SK-N-SH (cell line): ENCODE measurements around the gene OXA1L.

Experiments used
- EP300 ChIP-seq, 2 experiments: IDR thresholded peaks; 2 replicates each; pipeline versions ENCODE4 v1.4.0 to v1.6.1; 2012; ENCODE audit warnings: borderline replicate concordance in 1 of 2, low read depth in 1 of 2, low read length in 1 of 2
- GABPA ChIP-seq: IDR thresholded peaks from 2 replicates; pipeline ENCODE4 v1.4.0; 2012; ENCODE audit warnings: low read depth, mild to moderate bottlenecking
- GATA2 ChIP-seq: sonication (generic); formaldehyde crosslinking; IDR thresholded peaks from 2 replicates; pipeline ENCODE4 v1.5.0; 2020; ENCODE audit warnings: mild to moderate bottlenecking, missing genetic modification reagents
- MAX ChIP-seq: IDR thresholded peaks from 2 replicates; pipeline ENCODE4 v1.4.0; 2012; ENCODE audit warnings: low read depth
- NFIC ChIP-seq: IDR thresholded peaks from 2 replicates; pipeline ENCODE4 v1.4.0; 2012; ENCODE audit warnings: borderline replicate concordance
- NRF1 ChIP-seq: IDR thresholded peaks from 2 replicates; pipeline ENCODE4 v1.6.1; 2012; ENCODE audit warnings: low read depth, mild to moderate bottlenecking, low read length
- POLR2AphosphoS5 ChIP-seq: IDR thresholded peaks from 2 replicates; pipeline ENCODE4 v1.6.1; 2012; ENCODE audit warnings: low read depth, low read length
- RAD21 ChIP-seq: IDR thresholded peaks from 2 replicates; pipeline ENCODE4 v1.6.1; 2012; ENCODE audit warnings: mild to moderate bottlenecking, low read length
- SMC3 ChIP-seq: IDR thresholded peaks from 2 replicates; pipeline ENCODE4 v1.6.1; 2012; ENCODE audit warnings: low read depth, low read length, improper control_type of control experiment
- TAF1 ChIP-seq: IDR thresholded peaks from 2 replicates; pipeline ENCODE4 v1.6.1; 2012; ENCODE audit warnings: low read depth, mild to moderate bottlenecking, low read length, moderate library complexity, borderline replicate concordance
- TCF12 ChIP-seq: IDR thresholded peaks from 2 replicates; pipeline ENCODE4 v1.4.0; 2012
- ZBTB33 ChIP-seq: IDR thresholded peaks from 2 replicates; pipeline ENCODE4 v1.4.0; 2012; ENCODE audit warnings: low read depth, borderline replicate concordance
- TF ChIP-seq, protein P1 (sequence below): fragments of 200-600 bp; sonication (generic); IDR thresholded peaks from 2 replicates; pipeline ENCODE4 v1.6.1; 2017; ENCODE audit warnings: antibody characterized with exemption, mild to moderate bottlenecking, moderate library complexity
- TF ChIP-seq, protein P2 (sequence below): fragments of 150-350 bp; IDR thresholded peaks from 2 replicates; pipeline ENCODE4 v1.6.1; 2017; ENCODE audit warnings: antibody characterized with exemption, low read length, low read depth, borderline replicate concordance

GRCh38 chr14:22814941-22815713 lies 48.6 kb downstream of the OXA1L start, which contains the start of gene SLC7A7:
- no peak for TF ChIP-seq NRF1
- no peak for TF ChIP-seq SMC3
- no peak for TF ChIP-seq POLR2AphosphoS5
- TF ChIP-seq, protein P1, sequence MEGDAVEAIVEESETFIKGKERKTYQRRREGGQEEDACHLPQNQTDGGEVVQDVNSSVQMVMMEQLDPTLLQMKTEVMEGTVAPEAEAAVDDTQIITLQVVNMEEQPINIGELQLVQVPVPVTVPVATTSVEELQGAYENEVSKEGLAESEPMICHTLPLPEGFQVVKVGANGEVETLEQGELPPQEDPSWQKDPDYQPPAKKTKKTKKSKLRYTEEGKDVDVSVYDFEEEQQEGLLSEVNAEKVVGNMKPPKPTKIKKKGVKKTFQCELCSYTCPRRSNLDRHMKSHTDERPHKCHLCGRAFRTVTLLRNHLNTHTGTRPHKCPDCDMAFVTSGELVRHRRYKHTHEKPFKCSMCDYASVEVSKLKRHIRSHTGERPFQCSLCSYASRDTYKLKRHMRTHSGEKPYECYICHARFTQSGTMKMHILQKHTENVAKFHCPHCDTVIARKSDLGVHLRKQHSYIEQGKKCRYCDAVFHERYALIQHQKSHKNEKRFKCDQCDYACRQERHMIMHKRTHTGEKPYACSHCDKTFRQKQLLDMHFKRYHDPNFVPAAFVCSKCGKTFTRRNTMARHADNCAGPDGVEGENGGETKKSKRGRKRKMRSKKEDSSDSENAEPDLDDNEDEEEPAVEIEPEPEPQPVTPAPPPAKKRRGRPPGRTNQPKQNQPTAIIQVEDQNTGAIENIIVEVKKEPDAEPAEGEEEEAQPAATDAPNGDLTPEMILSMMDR: no peak
- TF ChIP-seq ZBTB33: no peak
- TF ChIP-seq TAF1: no peak
- TF ChIP-seq RAD21: no peak
- TF ChIP-seq MAX: no peak
- TF ChIP-seq GATA2 (CRISPR knock-in tag): no peak
- TF ChIP-seq EP300 (IDR thresholded peaks at IDR 0.05; ENCODE audit: borderline replicate concordance in 1 of 2, low read depth in 1 of 2, low read length in 1 of 2): no peak
- no peak for TF ChIP-seq GABPA
- TF ChIP-seq TCF12: no peak
- TF ChIP-seq, protein P2, sequence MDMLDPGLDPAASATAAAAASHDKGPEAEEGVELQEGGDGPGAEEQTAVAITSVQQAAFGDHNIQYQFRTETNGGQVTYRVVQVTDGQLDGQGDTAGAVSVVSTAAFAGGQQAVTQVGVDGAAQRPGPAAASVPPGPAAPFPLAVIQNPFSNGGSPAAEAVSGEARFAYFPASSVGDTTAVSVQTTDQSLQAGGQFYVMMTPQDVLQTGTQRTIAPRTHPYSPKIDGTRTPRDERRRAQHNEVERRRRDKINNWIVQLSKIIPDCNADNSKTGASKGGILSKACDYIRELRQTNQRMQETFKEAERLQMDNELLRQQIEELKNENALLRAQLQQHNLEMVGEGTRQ: no peak
- no peak for TF ChIP-seq NFIC
